Cardiac muscle cell (in vitro differentiated cells and primary cell): ENCODE data around the gene ACSL1. TPM values are rescaled to one million over a fixed set of nuclear protein-coding genes. Genes with fewer than 3 reads are reported as not detected.

Experiments used
- DNase-seq, 2 donors: peaks; one replicate each; pipeline versions ENCODE4 v3.0.0 to v3.0.0-alpha.2; 2010 to 2017; ENCODE audit warnings: low read depth in 1 of 2, low spot score in 1 of 2
- H3K27ac ChIP-seq: fragments of 200-600 bp; sonication (generic); 2 replicates; pipeline ENCODE4 v1.5.1; 2016
- H3K27me3 ChIP-seq: fragments of 200-600 bp; sonication (generic); 2 replicates; pipeline ENCODE4 v1.6.0; 2016; ENCODE audit warnings: control low read depth
- H3K36me3 ChIP-seq: fragments of 200-600 bp; sonication (generic); 2 replicates; pipeline ENCODE4 v1.5.1; 2016; ENCODE audit warnings: control low read depth
- H3K4me1 ChIP-seq: fragments of 200-600 bp; sonication (generic); 2 replicates; pipeline ENCODE4 v1.8.1; 2017; ENCODE audit warnings: low read depth, mild to moderate bottlenecking, mixed run types
- H3K4me3 ChIP-seq: fragments of 200-600 bp; sonication (generic); 2 replicates; pipeline ENCODE4 v1.5.1; 2016; ENCODE audit warnings: mild to moderate bottlenecking
- H3K9me3 ChIP-seq: fragments of 200-600 bp; sonication (generic); 2 replicates; pipeline ENCODE4 v1.5.1; 2017; ENCODE audit warnings: low read depth, mild to moderate bottlenecking, control low read depth
- polyA plus RNA-seq: library from polyadenylated mRNA; unstranded; fragments of >200 nt; fragmentation: Nextera tagmentation; extraction: Ambion mirVana; gene quantifications from 2 replicates; pipeline ENCODE4 v1.2.1, GENCODE V29; 2016
- total RNA-seq: library from RNA; depleted of rRNA; stranded (reverse); fragments of >200 nt; gene quantifications from 2 replicates; pipeline ENCODE4 v1.2.3, GENCODE V29; 2016
- TF ChIP-seq, protein P1 (sequence below): IDR thresholded peaks from 2 replicates; pipeline ENCODE4 v1.5.1; 2012; ENCODE audit warnings: low read depth, mild to moderate bottlenecking, low read length

The ACSL1 gene, protein sequence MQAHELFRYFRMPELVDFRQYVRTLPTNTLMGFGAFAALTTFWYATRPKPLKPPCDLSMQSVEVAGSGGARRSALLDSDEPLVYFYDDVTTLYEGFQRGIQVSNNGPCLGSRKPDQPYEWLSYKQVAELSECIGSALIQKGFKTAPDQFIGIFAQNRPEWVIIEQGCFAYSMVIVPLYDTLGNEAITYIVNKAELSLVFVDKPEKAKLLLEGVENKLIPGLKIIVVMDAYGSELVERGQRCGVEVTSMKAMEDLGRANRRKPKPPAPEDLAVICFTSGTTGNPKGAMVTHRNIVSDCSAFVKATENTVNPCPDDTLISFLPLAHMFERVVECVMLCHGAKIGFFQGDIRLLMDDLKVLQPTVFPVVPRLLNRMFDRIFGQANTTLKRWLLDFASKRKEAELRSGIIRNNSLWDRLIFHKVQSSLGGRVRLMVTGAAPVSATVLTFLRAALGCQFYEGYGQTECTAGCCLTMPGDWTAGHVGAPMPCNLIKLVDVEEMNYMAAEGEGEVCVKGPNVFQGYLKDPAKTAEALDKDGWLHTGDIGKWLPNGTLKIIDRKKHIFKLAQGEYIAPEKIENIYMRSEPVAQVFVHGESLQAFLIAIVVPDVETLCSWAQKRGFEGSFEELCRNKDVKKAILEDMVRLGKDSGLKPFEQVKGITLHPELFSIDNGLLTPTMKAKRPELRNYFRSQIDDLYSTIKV
- 66.4 and 69.7 TPM in 2 replicates for total RNA-seq
- polyA plus RNA-seq, result 74.8 and 76.6 TPM in 2 replicates

DNA sequence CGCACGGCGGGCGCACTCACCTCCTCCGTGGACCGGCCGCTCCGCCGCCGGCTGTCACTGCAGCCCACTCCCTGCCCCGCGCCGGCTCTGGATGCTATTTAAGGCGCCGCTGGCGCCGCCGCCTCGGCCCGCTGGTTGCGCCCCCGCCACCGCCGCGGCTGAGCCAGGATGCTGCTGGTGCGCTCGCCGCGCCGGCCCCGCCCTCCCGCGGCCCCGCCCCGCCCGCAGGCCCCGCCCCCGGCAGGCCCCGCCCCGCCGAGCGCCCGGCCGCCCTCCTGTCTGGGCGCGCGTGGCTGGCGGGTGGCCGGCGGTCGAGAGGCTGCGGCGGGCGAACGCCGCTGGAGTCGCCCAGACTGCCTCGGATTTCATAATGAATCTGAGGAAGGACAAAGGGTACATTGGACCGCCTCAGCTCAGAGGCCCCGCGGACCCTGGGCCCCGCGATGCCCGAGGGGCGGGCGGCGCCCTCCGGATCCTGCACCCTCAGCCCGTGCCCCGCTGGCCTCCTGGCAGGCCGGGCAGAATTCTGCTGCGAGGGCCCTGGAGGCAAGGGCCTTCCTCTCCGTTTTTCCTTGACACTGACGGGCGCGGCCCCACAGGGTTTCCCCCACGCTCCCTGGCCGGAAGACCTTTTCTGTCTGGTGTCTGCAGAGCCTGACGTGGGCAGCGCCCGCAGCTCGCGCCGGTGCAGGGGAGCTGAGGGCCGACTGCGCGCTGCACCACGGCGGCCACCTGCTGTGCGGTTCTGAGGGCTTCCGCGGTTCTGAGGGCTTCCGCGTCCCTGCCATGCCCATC lies at the start of gene ACSL1:
Gene ACSL1, minus strand, starts transcription at position 73 of the 795 bp plus-strand sequence. CDS start 22,454 bp downstream, outside the sequence.
- Histone ChIP-seq H3K4me3 (peak within 1 kb of the TSS; percentile 84), H3K4me1 (peaks cover 32% of the 10 kb centered on the region), H3K27ac (peak within 1 kb of the TSS; percentile 81), H3K9me3 (no peaks in the 10 kb centered on the region), H3K36me3 (no peaks in the 10 kb centered on the region), H3K27me3 (peaks cover 23% of the 10 kb centered on the region)
- DNase-seq, result peak; percentile 79 to 92
- TF ChIP-seq, protein P1, sequence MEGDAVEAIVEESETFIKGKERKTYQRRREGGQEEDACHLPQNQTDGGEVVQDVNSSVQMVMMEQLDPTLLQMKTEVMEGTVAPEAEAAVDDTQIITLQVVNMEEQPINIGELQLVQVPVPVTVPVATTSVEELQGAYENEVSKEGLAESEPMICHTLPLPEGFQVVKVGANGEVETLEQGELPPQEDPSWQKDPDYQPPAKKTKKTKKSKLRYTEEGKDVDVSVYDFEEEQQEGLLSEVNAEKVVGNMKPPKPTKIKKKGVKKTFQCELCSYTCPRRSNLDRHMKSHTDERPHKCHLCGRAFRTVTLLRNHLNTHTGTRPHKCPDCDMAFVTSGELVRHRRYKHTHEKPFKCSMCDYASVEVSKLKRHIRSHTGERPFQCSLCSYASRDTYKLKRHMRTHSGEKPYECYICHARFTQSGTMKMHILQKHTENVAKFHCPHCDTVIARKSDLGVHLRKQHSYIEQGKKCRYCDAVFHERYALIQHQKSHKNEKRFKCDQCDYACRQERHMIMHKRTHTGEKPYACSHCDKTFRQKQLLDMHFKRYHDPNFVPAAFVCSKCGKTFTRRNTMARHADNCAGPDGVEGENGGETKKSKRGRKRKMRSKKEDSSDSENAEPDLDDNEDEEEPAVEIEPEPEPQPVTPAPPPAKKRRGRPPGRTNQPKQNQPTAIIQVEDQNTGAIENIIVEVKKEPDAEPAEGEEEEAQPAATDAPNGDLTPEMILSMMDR, result no peak

DNA sequence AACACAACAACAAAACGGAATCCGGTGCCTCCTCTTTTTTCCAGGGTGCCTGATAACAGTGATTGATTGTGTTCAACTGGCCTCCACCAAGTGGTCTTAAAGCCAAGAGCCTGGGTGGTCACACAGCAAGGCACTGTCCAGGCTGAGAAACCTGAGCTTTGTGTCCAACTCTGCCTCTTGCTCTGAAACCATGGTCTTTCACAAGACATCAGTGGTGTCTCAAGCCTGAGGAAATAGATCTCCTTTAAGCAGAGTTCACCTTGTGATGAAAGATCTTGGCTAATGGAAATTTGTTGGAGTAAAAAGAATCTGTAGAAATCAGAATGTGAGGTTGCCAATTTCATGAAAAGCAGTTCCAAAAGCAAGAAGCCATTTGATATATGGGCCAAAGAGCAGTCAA lies 47.3 kb upstream of the ACSL1 start:
- TF ChIP-seq, protein P1, result no peak
- Histone ChIP-seq H3K27me3 (no peaks in the 10 kb centered on the region), H3K4me1 (no peaks in the 10 kb centered on the region), H3K9me3 (no peaks in the 10 kb centered on the region), H3K27ac (no peak overlapping the region), H3K36me3 (no peaks in the 10 kb centered on the region), H3K4me3 (no peak overlapping the region)
- DNase-seq, result no peak

DNA sequence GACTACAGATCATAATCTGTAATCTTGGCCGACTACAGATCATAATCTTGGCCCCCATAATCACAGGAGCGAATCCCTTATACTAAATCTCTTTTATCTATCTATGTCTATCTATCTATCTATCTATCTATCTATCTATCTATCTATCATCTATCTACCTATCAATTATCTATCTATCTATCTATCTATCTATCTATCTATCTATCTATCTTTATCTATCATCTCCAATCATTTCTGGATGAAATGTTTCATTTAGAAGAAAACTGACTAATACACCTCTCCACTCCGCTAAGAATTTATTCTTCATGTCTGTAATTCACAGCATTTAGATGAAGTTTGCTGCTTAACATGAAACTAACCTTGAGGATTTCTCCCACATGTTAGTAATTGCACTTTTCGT lies 45.0 kb upstream of the ACSL1 start:
- TF ChIP-seq, protein P1, result no peak
- H3K4me1 ChIP-seq, result no peaks in the 10 kb centered on the region

DNA sequence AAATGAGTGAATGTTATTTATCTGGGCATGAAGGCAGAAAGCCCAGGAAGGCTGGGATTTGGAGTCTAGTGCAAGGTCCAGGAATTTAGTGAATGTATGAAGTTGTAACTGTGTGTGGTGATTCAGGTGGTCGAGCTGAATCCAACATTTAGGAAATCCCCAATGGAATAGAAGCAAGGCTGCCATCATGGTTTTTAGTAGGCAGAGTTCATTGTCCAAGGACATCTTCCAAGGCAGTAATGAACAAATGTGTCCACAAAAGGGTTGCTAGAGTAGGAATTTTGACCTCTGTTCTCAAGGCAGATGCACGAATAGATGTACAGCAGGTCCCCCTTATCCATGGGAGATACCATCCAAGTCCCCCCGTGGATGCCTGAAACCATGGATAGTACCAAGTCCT lies 42.9 kb upstream of the ACSL1 start:
- no peaks in the 10 kb centered on the region for H3K36me3 ChIP-seq
- TF ChIP-seq, protein P1, result no peak
- no peak for DNase-seq
- no peaks in the 10 kb centered on the region for H3K27me3 ChIP-seq
- H3K4me3 ChIP-seq, result no peak overlapping the region
- no peaks in the 10 kb centered on the region for H3K4me1 ChIP-seq
- H3K9me3 ChIP-seq, result no peaks in the 10 kb centered on the region
- no peak overlapping the region for H3K27ac ChIP-seq

More for the DNA sequence above, 45.0 kb upstream of the ACSL1 start:
- DNase-seq, result no peak
- no peaks in the 10 kb centered on the region for H3K36me3 ChIP-seq
- H3K9me3 ChIP-seq, result no peaks in the 10 kb centered on the region
- no peak overlapping the region for H3K4me3 ChIP-seq
- H3K27ac ChIP-seq, result no peak overlapping the region
- H3K27me3 ChIP-seq, result no peaks in the 10 kb centered on the region

DNA sequence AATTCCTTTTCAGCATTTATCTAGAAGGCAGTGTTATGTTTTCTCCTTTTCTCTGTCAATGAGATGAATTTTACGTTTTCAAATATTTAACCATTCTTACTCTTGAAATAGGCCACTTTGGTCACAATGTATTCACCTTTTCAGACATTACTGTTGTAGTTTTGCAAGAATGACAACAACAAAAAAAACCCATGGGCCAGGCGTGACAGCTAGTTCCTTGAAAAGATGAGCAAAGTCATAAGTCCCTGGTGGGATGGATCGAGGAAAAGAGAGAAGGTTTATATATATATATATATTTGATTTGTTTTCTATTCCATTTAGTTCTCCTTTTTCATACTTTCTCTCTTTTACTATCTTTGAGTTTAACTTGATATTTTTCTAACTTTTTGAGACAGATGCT lies 38.1 kb upstream of the ACSL1 start:
- no peak overlapping the region for H3K27ac ChIP-seq
- TF ChIP-seq, protein P1, result no peak
- no peaks in the 10 kb centered on the region for H3K36me3 ChIP-seq
- no peak for DNase-seq
- no peaks in the 10 kb centered on the region for H3K4me1 ChIP-seq
- no peaks in the 10 kb centered on the region for H3K27me3 ChIP-seq
- no peak overlapping the region for H3K4me3 ChIP-seq
- H3K9me3 ChIP-seq, result no peaks in the 10 kb centered on the region
